ENCODE results near the gene MYOM3. TPM values are rescaled to one million over a fixed set of nuclear protein-coding genes. Genes with fewer than 3 reads are reported as not detected.

MYOM3 gene
- total and polyA plus RNA-seq, 2 of the 13 experiments (the other 11 are each of a cell fraction or from before 2014, with no cell fraction given): 5.8 to 15.3 TPM

- no peak for TF ChIP-seq ZBTB34 (CRISPR knock-in tag; IDR thresholded peaks at IDR 0.05)
- no peak for TF ChIP-seq ZNF407 (CRISPR knock-in tag; IDR thresholded peaks at IDR 0.05; ENCODE audit: not compliant biosample characterization)
- no peak for TF ChIP-seq ZNF503 (CRISPR knock-in tag; IDR thresholded peaks at IDR 0.05)
- TF ChIP-seq ZNF350 (CRISPR knock-in tag; IDR thresholded peaks at IDR 0.05; ENCODE audit: borderline replicate concordance, low read depth): peak; percentile 47; the same call in 1 of the 2 replicates
Observed at GRCh38 chr1:24111996-24112779, at the start of gene MYOM3 (continued).

All from HepG2 (cell line).